ENCODE measurements around the gene AFF1. TPM values are rescaled to one million over a fixed set of nuclear protein-coding genes. Genes with fewer than 3 reads are reported as not detected.
"Not testable (repeated sequence)": the region's sequence is repeated elsewhere in the genome, so short reads cannot be mapped to it uniquely, and the experiment has no call there.

The AFF1 gene
- total and polyA plus RNA-seq, 2 donors (not counting 1 experiment from before 2014, with no cell fraction given), result 15.5 to 21.1 TPM

DNA sequence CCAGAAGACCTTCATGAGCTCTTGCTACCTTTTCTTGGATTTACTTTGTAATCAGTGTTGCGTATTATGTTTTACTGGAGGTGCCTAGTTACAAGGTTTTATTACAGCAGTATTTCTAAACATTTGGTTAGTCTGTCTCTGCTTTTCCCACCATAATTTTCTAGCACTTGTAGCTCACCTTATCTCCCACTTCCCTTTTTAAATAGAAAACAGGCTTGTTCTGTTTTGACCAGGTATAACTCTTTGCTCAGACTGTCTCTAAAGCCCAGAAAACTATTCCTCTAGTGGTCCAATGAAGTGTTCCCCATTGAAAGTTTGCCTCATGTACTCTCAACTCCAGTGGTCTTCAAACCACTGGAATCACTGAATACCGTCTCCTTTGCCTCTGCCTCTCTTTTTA, 43.9 kb downstream of the AFF1 start:
- Histone ChIP-seq H2AFZ (ENCODE audit: low read length) (no peak overlapping the region), H3K9me3 (ENCODE audit: control insufficient read depth, insufficient read depth, low read depth, low read length) (no peaks in the 10 kb centered on the region), H3K79me2 (ENCODE audit: control insufficient read depth, insufficient read depth, low read length) (no peaks in the 10 kb centered on the region), H3K4me2 (ENCODE audit: extremely low read depth, insufficient read depth, low read length) (no peak overlapping the region), H3K9ac (ENCODE audit: insufficient read depth, low read length) (no peak overlapping the region), H3K36me3 (ENCODE audit: control insufficient read depth, insufficient read depth, low read length) (no peaks in the 10 kb centered on the region), H3K4me3 (replicated peaks in 1 of 4; ENCODE audit: control extremely low read depth in 1 of 4, insufficient read depth in 1 of 4, low read depth in 3 of 4, low read length in 4 of 4) (no peak overlapping the region), H3K4me1 (ENCODE audit: control insufficient read depth, extremely low read depth, insufficient read depth, low read length) (no peaks in the 10 kb centered on the region), H3K27me3 (ENCODE audit: control insufficient read depth, insufficient read depth, low read length) (no peaks in the 10 kb centered on the region), H4K20me1 (ENCODE audit: control insufficient read depth, extremely low read depth, insufficient read depth, low read length) (no peaks in the 10 kb centered on the region), H3K27ac (ENCODE audit: insufficient read depth, low read length) (no peak overlapping the region)
- TF ChIP-seq EZH2 (IDR thresholded peaks at IDR 0.05; ENCODE audit: low read length, missing control alignments), result no peak
- TF ChIP-seq, protein P1, sequence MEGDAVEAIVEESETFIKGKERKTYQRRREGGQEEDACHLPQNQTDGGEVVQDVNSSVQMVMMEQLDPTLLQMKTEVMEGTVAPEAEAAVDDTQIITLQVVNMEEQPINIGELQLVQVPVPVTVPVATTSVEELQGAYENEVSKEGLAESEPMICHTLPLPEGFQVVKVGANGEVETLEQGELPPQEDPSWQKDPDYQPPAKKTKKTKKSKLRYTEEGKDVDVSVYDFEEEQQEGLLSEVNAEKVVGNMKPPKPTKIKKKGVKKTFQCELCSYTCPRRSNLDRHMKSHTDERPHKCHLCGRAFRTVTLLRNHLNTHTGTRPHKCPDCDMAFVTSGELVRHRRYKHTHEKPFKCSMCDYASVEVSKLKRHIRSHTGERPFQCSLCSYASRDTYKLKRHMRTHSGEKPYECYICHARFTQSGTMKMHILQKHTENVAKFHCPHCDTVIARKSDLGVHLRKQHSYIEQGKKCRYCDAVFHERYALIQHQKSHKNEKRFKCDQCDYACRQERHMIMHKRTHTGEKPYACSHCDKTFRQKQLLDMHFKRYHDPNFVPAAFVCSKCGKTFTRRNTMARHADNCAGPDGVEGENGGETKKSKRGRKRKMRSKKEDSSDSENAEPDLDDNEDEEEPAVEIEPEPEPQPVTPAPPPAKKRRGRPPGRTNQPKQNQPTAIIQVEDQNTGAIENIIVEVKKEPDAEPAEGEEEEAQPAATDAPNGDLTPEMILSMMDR (conservative IDR thresholded peaks at IDR 0.05 in 1 of 2, IDR thresholded peaks at IDR 0.05 in 1 of 2; ENCODE audit: low read depth in 1 of 2, low read length in 2 of 2), result no peak
- DNase-seq (ENCODE audit: low read depth in 2 of 2), result no peak

DNA sequence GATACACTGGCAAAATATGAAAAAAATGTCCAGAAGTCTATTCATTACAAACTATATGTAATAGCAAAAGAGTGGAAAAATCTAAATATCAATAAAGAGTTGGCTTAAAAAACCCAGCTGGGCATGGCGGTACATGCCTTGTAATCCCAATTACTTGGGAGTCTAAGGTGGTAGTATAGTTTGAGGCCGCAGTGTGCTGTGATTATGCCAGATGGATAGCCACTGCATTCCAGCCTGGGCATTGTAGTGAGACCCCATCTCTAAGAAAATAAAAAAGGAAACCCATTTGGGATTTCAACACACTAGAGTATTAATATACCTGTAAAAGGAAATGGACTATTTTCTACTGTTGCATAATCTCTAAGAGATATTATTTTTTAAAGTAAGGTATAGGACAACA, 45.4 kb downstream of the AFF1 start:
- Histone ChIP-seq H4K20me1 (ENCODE audit: control insufficient read depth, extremely low read depth, insufficient read depth, low read length) (no peaks in the 10 kb centered on the region), H3K4me3 (replicated peaks in 1 of 4; ENCODE audit: control extremely low read depth in 1 of 4, insufficient read depth in 1 of 4, low read depth in 3 of 4, low read length in 4 of 4) (no peak overlapping the region), H2AFZ (ENCODE audit: low read length) (no peak overlapping the region), H3K36me3 (ENCODE audit: control insufficient read depth, insufficient read depth, low read length) (no peaks in the 10 kb centered on the region), H3K9ac (ENCODE audit: insufficient read depth, low read length) (no peak overlapping the region), H3K4me1 (ENCODE audit: control insufficient read depth, extremely low read depth, insufficient read depth, low read length) (no peaks in the 10 kb centered on the region), H3K27me3 (ENCODE audit: control insufficient read depth, insufficient read depth, low read length) (no peaks in the 10 kb centered on the region), H3K79me2 (ENCODE audit: control insufficient read depth, insufficient read depth, low read length) (no peaks in the 10 kb centered on the region), H3K9me3 (ENCODE audit: control insufficient read depth, insufficient read depth, low read depth, low read length) (no peaks in the 10 kb centered on the region), H3K4me2 (ENCODE audit: extremely low read depth, insufficient read depth, low read length) (no peak overlapping the region), H3K27ac (ENCODE audit: insufficient read depth, low read length) (no peak overlapping the region)
- DNase-seq (ENCODE audit: low read depth in 2 of 2), result no peak
- no peak for TF ChIP-seq EZH2 (IDR thresholded peaks at IDR 0.05; ENCODE audit: low read length, missing control alignments)
- TF ChIP-seq, protein P1 (conservative IDR thresholded peaks at IDR 0.05 in 1 of 2, IDR thresholded peaks at IDR 0.05 in 1 of 2; ENCODE audit: low read depth in 1 of 2, low read length in 2 of 2), result no peak

DNA sequence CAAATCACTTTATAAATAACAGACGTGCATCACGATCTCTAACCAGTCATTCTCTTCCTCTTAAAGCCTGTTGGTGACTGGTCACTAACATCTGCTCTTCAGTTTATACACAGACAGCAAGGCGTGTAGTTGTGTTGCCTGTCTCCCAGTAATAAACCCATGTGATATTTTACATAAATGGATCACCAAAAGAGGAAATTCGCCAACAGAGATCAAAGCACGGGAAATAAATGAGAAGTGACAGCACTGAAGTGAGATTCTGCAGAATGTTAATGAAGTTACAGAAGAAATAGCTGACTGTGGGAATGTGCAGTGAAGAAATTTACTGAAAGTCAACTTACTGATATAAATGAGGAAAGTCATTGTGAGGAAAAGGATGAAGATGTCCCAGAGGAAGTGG, 47.0 kb downstream of the AFF1 start:
- DNase-seq (ENCODE audit: low read depth in 2 of 2), result no peak
- Histone ChIP-seq H4K20me1 (ENCODE audit: control insufficient read depth, extremely low read depth, insufficient read depth, low read length) (no peaks in the 10 kb centered on the region), H3K9ac (ENCODE audit: insufficient read depth, low read length) (no peak overlapping the region), H3K27me3 (ENCODE audit: control insufficient read depth, insufficient read depth, low read length) (no peaks in the 10 kb centered on the region), H3K4me2 (ENCODE audit: extremely low read depth, insufficient read depth, low read length) (no peak overlapping the region), H3K79me2 (ENCODE audit: control insufficient read depth, insufficient read depth, low read length) (no peaks in the 10 kb centered on the region), H3K4me3 (replicated peaks in 1 of 4; ENCODE audit: control extremely low read depth in 1 of 4, insufficient read depth in 1 of 4, low read depth in 3 of 4, low read length in 4 of 4) (no peak overlapping the region), H3K9me3 (ENCODE audit: control insufficient read depth, insufficient read depth, low read depth, low read length) (no peaks in the 10 kb centered on the region), H3K4me1 (ENCODE audit: control insufficient read depth, extremely low read depth, insufficient read depth, low read length) (no peaks in the 10 kb centered on the region), H2AFZ (ENCODE audit: low read length) (no peak overlapping the region), H3K36me3 (ENCODE audit: control insufficient read depth, insufficient read depth, low read length) (no peaks in the 10 kb centered on the region), H3K27ac (ENCODE audit: insufficient read depth, low read length) (no peak overlapping the region)
- TF ChIP-seq, protein P1 (conservative IDR thresholded peaks at IDR 0.05 in 1 of 2, IDR thresholded peaks at IDR 0.05 in 1 of 2; ENCODE audit: low read depth in 1 of 2, low read length in 2 of 2), result no peak
- TF ChIP-seq EZH2 (IDR thresholded peaks at IDR 0.05; ENCODE audit: low read length, missing control alignments), result no peak

DNA sequence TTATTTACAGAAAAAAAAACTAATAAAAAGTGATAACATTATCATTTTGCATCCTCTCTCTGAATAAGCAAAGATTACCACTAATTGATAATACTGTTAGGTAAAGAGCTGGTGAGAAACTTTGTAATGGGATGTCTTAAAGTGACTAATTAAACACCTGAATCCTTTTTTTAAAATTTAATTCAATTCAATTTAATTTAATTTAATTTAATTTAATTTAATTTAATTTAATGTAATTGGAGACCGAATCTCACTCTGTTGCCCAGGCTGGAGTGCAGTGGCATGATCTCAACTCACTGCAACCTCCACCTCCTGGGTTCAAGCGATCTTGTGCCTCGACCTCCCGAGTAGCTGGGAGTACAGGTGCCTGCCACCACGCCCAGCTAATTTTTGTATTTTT, 51.0 kb downstream of the AFF1 start:
- not testable (repeated sequence) for DNase-seq (ENCODE audit: low read depth in 2 of 2); H3K4me2 ChIP-seq (ENCODE audit: extremely low read depth, insufficient read depth, low read length); H3K79me2 ChIP-seq (ENCODE audit: control insufficient read depth, insufficient read depth, low read length); H3K27me3 ChIP-seq (ENCODE audit: control insufficient read depth, insufficient read depth, low read length); H3K36me3 ChIP-seq (ENCODE audit: control insufficient read depth, insufficient read depth, low read length); H3K4me1 ChIP-seq (ENCODE audit: control insufficient read depth, extremely low read depth, insufficient read depth, low read length); H3K9me3 ChIP-seq (ENCODE audit: control insufficient read depth, insufficient read depth, low read depth, low read length); H3K4me3 ChIP-seq (replicated peaks in 1 of 4; ENCODE audit: control extremely low read depth in 1 of 4, insufficient read depth in 1 of 4, low read depth in 3 of 4, low read length in 4 of 4); H4K20me1 ChIP-seq (ENCODE audit: control insufficient read depth, extremely low read depth, insufficient read depth, low read length); H3K9ac ChIP-seq (ENCODE audit: insufficient read depth, low read length); H2AFZ ChIP-seq (ENCODE audit: low read length); H3K27ac ChIP-seq (ENCODE audit: insufficient read depth, low read length)

DNA sequence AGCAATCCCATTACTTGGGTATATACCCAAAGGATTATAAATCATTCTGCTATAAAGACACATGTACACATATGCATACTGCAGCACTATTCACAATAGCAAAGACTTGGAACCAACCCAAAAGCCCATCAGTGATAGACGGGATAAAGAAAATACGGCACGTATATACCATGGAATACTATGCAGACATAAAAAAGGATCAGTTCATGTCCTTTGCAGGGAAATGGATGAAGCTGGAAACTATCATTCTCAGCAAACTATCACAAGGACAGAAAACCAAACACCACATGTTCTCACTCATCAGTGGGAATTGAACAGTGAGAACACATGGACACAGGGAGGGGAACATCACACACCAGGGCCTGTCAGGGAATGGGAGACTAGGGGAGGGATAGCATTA, 54.8 kb downstream of the AFF1 start:
- H3K79me2 ChIP-seq (ENCODE audit: control insufficient read depth, insufficient read depth, low read length); H3K36me3 ChIP-seq (ENCODE audit: control insufficient read depth, insufficient read depth, low read length); H3K4me1 ChIP-seq (ENCODE audit: control insufficient read depth, extremely low read depth, insufficient read depth, low read length); H2AFZ ChIP-seq (ENCODE audit: low read length); H3K27ac ChIP-seq (ENCODE audit: insufficient read depth, low read length); H3K4me3 ChIP-seq (replicated peaks in 1 of 4; ENCODE audit: control extremely low read depth in 1 of 4, insufficient read depth in 1 of 4, low read depth in 3 of 4, low read length in 4 of 4); H3K9ac ChIP-seq (ENCODE audit: insufficient read depth, low read length); DNase-seq (ENCODE audit: low read depth in 2 of 2); H3K27me3 ChIP-seq (ENCODE audit: control insufficient read depth, insufficient read depth, low read length); H4K20me1 ChIP-seq (ENCODE audit: control insufficient read depth, extremely low read depth, insufficient read depth, low read length); H3K4me2 ChIP-seq (ENCODE audit: extremely low read depth, insufficient read depth, low read length); H3K9me3 ChIP-seq (ENCODE audit: control insufficient read depth, insufficient read depth, low read depth, low read length): not testable (repeated sequence)
